ENCODE data around the gene FMO4.
"Not testable (repeated sequence)": the region's sequence is repeated elsewhere in the genome, so short reads cannot be mapped to it uniquely, and the experiment has no call there.

FMO4 gene

DNA sequence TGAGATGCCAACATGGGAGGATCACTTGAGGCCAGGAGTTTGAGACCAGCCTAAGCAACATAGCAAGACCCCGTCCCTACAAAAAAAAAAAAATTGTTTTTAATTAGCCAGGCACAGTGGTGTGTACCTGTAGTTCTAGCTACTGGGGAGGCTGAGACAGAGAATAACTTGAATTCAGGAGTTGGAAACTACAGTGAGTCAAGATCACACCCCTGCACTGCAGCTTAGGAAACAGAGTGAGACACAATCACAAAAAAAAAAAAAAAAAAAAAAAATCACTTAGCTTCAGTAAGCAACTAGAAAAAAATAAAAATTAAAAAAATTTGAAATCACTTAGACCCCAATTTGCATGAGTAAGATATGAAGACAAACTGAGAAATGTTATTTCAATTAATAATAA, 53.5 kb downstream of the FMO4 start:
- Histone ChIP-seq H3K4me1 (no peaks in the 10 kb centered on the region), H3K9me3 (no peaks in the 10 kb centered on the region), H3K36me3 (no peaks in the 10 kb centered on the region), H3K4me3 (ENCODE audit: low read depth, low read length) (no peak overlapping the region), H3K27me3 (no peaks in the 10 kb centered on the region)
- no peak for DNase-seq
- TF ChIP-seq, protein P1, sequence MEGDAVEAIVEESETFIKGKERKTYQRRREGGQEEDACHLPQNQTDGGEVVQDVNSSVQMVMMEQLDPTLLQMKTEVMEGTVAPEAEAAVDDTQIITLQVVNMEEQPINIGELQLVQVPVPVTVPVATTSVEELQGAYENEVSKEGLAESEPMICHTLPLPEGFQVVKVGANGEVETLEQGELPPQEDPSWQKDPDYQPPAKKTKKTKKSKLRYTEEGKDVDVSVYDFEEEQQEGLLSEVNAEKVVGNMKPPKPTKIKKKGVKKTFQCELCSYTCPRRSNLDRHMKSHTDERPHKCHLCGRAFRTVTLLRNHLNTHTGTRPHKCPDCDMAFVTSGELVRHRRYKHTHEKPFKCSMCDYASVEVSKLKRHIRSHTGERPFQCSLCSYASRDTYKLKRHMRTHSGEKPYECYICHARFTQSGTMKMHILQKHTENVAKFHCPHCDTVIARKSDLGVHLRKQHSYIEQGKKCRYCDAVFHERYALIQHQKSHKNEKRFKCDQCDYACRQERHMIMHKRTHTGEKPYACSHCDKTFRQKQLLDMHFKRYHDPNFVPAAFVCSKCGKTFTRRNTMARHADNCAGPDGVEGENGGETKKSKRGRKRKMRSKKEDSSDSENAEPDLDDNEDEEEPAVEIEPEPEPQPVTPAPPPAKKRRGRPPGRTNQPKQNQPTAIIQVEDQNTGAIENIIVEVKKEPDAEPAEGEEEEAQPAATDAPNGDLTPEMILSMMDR (IDR thresholded peaks at IDR 0.05; ENCODE audit: low read depth, low read length): no peak

DNA sequence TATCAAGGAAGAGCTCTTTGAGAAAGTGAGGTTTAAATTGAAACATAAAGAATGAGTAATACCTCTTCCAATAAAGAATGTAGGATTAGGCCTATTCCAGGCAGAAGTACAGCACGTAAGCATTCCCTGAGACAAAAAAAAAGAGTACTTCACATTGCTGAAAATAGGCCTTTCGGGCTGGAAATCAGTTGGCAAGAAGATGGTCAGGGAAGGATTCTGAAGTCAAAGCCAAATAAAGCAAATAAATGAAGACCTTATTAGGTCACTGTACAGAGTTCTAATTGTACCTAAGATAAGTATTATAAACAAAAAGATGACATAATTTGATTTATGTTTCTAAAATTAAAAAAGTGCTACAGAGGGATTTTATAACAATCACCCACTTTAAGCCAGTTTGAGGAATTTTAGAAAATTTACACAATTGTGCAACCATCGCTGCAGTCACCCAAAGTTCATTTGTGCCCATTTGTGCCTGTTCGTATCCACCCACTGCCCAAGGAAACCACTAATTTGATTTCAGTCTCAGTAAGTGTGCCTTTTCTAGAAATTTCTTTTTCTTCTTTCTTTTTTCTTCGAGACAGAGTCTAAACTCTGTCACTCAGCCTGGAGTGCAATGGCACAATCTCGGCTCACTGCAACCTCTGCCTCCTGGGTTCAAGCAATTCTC, 58.6 kb downstream of the FMO4 start:
- TF ChIP-seq, protein P1 (IDR thresholded peaks at IDR 0.05; ENCODE audit: low read depth, low read length): no peak

DNA sequence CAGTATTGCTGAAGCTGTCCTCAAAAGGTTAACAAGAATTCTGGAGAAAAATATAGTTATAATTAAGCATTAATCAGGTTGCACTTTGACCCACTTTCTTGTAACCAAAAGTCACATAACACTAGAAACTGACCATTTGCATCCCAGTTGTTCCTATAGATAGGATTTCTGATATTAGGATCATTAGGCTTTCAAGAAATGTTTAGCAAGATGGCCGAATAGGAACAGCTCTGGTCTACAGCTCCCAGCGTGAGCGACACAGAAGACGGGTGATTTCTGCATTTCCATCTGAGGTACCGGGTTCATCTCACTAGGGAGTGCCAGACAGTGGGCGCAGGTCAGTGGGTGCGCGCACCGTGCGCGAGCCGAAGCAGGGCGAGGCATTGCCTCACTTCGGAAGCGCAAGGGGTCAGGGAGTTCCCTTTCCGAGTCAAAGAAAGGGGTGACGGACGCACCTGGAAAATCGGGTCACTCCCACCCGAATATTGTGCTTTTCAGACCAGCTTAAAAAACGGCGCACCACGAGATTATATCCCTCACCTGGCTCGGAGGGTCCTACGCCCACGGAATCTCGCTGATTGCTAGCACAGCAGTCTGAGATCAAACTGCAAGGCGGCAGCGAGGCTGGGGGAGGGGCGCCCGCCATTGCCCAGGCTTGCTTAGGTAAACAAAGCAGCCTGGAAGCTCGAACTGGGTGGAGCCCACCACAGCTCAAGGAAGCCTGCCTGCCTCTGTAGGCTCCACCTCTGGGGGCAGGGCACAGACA, 59.6 kb downstream of the FMO4 start:
- H3K9me3 ChIP-seq; H3K4me3 ChIP-seq (ENCODE audit: low read depth, low read length); H3K27me3 ChIP-seq; H3K36me3 ChIP-seq; DNase-seq; H3K4me1 ChIP-seq: not testable (repeated sequence)

More for the DNA sequence above, 58.6 kb downstream of the FMO4 start:
- no peak for DNase-seq
- Histone ChIP-seq H3K9me3 (no peaks in the 10 kb centered on the region), H3K36me3 (no peaks in the 10 kb centered on the region), H3K4me3 (ENCODE audit: low read depth, low read length) (no peak overlapping the region), H3K27me3 (no peaks in the 10 kb centered on the region), H3K4me1 (no peaks in the 10 kb centered on the region)

DNA sequence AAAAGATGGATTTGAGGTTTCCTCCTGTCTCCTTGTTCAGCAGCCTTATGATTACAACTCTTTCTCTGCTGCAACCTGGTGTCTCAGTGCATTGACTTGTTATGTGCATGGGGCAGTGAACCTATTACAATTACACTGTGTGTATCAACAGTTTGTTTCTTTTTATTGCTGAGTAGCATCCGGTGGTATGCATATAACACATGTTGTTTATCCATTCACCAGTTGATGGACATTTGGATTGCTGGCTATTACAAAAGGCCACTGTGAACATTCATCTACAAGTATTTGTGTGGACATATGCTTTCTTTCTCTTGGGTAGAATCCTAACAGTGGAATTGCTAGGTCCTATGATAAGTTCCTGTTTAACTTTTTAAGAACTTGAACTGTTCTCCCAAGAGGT, 65.9 kb downstream of the FMO4 start:
- no peak for DNase-seq
- Histone ChIP-seq H3K27me3 (no peaks in the 10 kb centered on the region), H3K4me3 (ENCODE audit: low read depth, low read length) (no peak overlapping the region), H3K4me1 (no peaks in the 10 kb centered on the region), H3K9me3 (peaks cover 3% of the 10 kb centered on the region), H3K36me3 (no peaks in the 10 kb centered on the region)
- TF ChIP-seq, protein P1 (IDR thresholded peaks at IDR 0.05; ENCODE audit: low read depth, low read length): no peak

DNA sequence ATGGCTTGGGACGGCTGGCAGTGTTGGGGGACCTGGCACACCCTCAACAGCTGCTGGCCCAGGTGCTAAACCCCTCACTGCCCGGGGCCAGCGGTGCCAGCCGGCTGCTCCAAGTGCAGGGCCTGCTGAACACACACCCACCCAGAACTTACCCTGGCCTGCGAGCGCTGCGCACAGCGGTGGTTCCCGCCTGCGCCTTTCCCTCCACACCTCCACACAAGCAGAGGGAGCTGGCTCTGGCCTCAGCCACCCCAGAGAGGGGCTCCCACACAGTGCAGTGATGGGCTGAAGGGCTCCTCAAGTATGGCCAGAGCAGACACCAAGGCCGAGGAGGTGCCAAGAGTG, 67.9 kb downstream of the FMO4 start:
- TF ChIP-seq, protein P1 (IDR thresholded peaks at IDR 0.05; ENCODE audit: low read depth, low read length): no peak

DNA sequence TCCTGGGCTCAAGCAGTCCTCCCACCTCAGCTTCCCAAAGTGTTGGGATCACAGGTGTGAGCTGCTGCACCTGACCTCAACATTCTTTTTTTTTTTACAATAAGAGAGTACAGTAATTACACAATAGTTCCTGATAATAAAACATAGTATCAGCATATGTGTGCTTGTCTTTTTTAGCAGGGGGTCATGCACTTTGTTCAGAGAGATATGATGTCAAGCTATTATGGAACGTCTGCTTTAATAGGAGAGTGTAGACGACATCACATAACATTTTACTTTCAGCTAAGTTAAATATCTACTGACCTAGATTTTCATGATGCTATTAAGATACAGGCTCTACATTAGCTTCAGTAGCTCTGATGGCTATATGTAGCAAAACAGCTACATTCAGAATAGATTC, 70.5 kb downstream of the FMO4 start:
- Histone ChIP-seq H3K9me3 (peaks cover 3% of the 10 kb centered on the region), H3K36me3 (no peaks in the 10 kb centered on the region), H3K27me3 (no peaks in the 10 kb centered on the region), H3K4me1 (no peaks in the 10 kb centered on the region), H3K4me3 (ENCODE audit: low read depth, low read length) (no peak overlapping the region)
- no peak for DNase-seq
- TF ChIP-seq, protein P1 (IDR thresholded peaks at IDR 0.05; ENCODE audit: low read depth, low read length): no peak

More for the DNA sequence above, 67.9 kb downstream of the FMO4 start:
- no peak for DNase-seq
- H3K27me3 ChIP-seq: no peaks in the 10 kb centered on the region
- peaks cover 3% of the 10 kb centered on the region for H3K9me3 ChIP-seq
- H3K36me3 ChIP-seq: no peaks in the 10 kb centered on the region
- no peaks in the 10 kb centered on the region for H3K4me1 ChIP-seq
- no peak overlapping the region for H3K4me3 ChIP-seq (ENCODE audit: low read depth, low read length)
